Measurements from ENCODE around the gene MREG. TPM values are rescaled to one million over a fixed set of nuclear protein-coding genes. Genes with fewer than 3 reads are reported as not detected.

Gene MREG
- total RNA-seq, 1 donor from 2014 or later, result 11.8 TPM

- intact Hi-C loops (cut with DNase I), result loop anchor here (10.0 kb wide), 1 partner anchor 464 kb away; no protein-coding TSS in a partner anchor
These were observed 94.3 kb downstream of the MREG start for GRCh38 chr2:215918901-215919599.

DNA sequence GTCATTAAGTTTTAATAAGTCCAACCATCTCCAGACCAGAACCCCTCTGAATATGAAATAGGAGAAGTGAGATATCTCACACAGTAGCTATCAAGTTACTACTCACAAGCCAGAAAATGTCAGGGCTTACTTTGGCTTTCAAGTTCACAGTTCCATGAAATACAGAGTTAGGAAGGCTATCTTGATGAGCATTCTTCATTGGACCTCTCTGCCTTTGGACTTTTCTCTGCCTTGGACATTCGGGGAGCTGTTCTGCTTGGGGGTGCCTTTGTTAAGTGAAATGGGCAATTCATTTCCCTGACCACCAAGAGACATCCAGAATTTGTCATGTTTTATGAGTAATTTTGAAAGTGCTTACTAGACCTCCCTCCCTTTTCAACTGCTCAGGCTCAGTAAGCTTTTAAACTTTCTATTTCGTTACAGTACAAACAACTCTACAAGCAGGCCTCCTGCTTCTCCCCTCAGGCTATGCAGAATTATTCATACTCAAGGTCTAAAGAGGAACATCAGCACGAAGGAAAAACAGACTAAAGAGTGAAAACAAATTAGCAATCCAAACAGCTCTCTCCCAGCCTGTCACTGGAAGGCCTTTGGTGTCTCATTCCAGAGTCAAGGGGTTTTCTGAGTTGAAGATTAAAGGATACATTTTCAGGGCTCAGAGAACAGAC is 95.3 kb downstream of the MREG start:
- Histone ChIP-seq H3K4me1 (no peaks in the 10 kb centered on the region), H3K9me3 (no peaks in the 10 kb centered on the region), H3K27me3 (no peaks in the 10 kb centered on the region), H3K4me3 (no peak overlapping the region), H3K36me3 (no peaks in the 10 kb centered on the region), H3K27ac (peak overlapping the region; percentile 44)
- DNase-seq (ENCODE audit: extremely low spot score in 2 of 2), result no peak
- TF ChIP-seq CTCF (IDR thresholded peaks at IDR 0.05) (no peak), POLR2AphosphoS5 (IDR thresholded peaks at IDR 0.05; ENCODE audit: insufficient read depth in 1 of 2, low read depth in 1 of 2) (no peak), POLR2A (IDR thresholded peaks at IDR 0.05) (no peak)
- intact Hi-C loops (cut with DNase I), result loop anchor here (10.0 kb wide), 1 partner anchor 463 kb away; no protein-coding TSS in a partner anchor

More at GRCh38 chr2:215918901-215919599, 94.3 kb downstream of the MREG start:
- Histone ChIP-seq H3K36me3 (no peaks in the 10 kb centered on the region), H3K27me3 (no peaks in the 10 kb centered on the region), H3K4me3 (no peak overlapping the region), H3K4me1 (no peaks in the 10 kb centered on the region), H3K9me3 (no peaks in the 10 kb centered on the region), H3K27ac (no peak overlapping the region)
- no peak for DNase-seq (ENCODE audit: extremely low spot score in 2 of 2)
- no peak for TF ChIP-seq POLR2AphosphoS5 (IDR thresholded peaks at IDR 0.05; ENCODE audit: insufficient read depth in 1 of 2, low read depth in 1 of 2)
- TF ChIP-seq POLR2A (IDR thresholded peaks at IDR 0.05), result no peak
- no peak for TF ChIP-seq CTCF (IDR thresholded peaks at IDR 0.05)

- no peak for TF ChIP-seq CTCF (IDR thresholded peaks at IDR 0.05)
- TF ChIP-seq POLR2AphosphoS5 (IDR thresholded peaks at IDR 0.05; ENCODE audit: insufficient read depth in 1 of 2, low read depth in 1 of 2), result no peak
- no peak for TF ChIP-seq POLR2A (IDR thresholded peaks at IDR 0.05)
- intact Hi-C loops (cut with DNase I), result loop anchor here (10.0 kb wide), 1 partner anchor 461 kb away; no protein-coding TSS in a partner anchor
- Histone ChIP-seq H3K36me3 (no peaks in the 10 kb centered on the region), H3K4me1 (no peaks in the 10 kb centered on the region), H3K27me3 (no peaks in the 10 kb centered on the region), H3K4me3 (no peak overlapping the region), H3K27ac (no peak overlapping the region), H3K9me3 (no peaks in the 10 kb centered on the region)
- DNase-seq (ENCODE audit: extremely low spot score in 2 of 2), result no peak
These were observed 97.9 kb downstream of the MREG start for GRCh38 chr2:215915441-215915840.

GRCh38 chr2:215914777-215915165 is 98.6 kb downstream of the MREG start:
- intact Hi-C loops (cut with DNase I), result loop anchor here (10.0 kb wide), 1 partner anchor 460 kb away; no protein-coding TSS in a partner anchor
- H3K27me3 ChIP-seq, result no peaks in the 10 kb centered on the region
- DNase-seq (ENCODE audit: extremely low spot score in 2 of 2), result no peak
- no peaks in the 10 kb centered on the region for H3K36me3 ChIP-seq
- no peak overlapping the region for H3K27ac ChIP-seq
- H3K4me1 ChIP-seq, result no peaks in the 10 kb centered on the region
- no peak overlapping the region for H3K4me3 ChIP-seq
- no peaks in the 10 kb centered on the region for H3K9me3 ChIP-seq
- TF ChIP-seq POLR2AphosphoS5 (IDR thresholded peaks at IDR 0.05; ENCODE audit: insufficient read depth in 1 of 2, low read depth in 1 of 2) (no peak), POLR2A (IDR thresholded peaks at IDR 0.05) (no peak), CTCF (IDR thresholded peaks at IDR 0.05) (no peak)
